GM10847 (cell line): Measurements from ENCODE around the gene CELSR1.

Experiments
- POLR2A ChIP-seq: IDR thresholded peaks from 2 replicates; pipeline ENCODE4 v1.6.1; 2011; ENCODE audit not compliant: insufficient read length; ENCODE audit errors: extremely low read depth

Gene CELSR1

GRCh38 chr22:46414704-46415103 lies 122.7 kb downstream of the CELSR1 start:
- TF ChIP-seq POLR2A, result no peak

GRCh38 chr22:46413725-46414379 lies 123.6 kb downstream of the CELSR1 start:
- TF ChIP-seq POLR2A, result no peak

DNA sequence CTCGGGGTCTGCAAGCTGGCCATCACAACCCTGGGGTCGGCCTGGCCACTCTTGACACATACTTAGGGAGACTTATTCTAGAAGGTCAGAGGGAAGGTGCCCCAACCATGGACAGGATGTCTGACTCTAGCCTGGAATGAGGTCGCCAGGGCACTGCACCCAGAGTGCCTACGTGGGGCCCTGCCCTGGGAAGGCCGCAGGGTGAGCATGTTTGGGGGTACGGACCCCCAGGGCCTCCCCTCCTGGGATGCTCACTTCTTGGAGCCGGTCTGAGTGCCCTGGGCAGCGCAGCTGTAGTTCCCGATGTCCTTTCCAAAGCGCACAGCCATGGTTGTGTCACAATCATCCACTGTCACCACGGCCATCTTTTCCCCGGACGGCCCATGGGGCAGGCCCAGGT lies 126.1 kb downstream of the CELSR1 start:
- TF ChIP-seq POLR2A, result no peak

DNA sequence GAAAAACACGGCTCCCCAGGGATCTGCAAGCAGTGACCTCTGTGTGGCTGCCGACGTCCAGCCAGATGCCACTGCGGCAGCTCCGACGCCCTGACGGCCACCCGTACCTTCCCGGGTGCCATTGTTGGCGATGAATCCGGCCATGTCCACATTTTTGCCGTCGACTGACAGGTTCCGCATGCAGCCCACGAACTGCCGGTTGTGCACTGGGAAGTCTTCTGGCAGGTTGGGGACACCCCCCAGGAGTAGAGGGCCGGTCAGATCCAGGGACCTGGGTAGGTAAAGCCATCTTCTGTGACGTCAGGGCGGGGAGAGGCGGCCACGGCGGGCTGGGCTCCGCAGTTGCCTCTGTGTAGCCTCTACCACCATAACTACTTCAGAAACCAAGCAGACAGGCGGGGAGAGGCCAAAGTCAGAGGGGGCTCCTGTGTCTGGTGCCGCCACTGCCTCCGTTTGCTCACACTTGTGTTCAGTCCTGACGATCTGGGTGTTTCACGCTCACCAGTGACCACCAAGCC lies 127.1 kb downstream of the CELSR1 start:
- TF ChIP-seq POLR2A, result no peak

- no peak for TF ChIP-seq POLR2A
These were observed 127.7 kb downstream of the CELSR1 start for GRCh38 chr22:46409631-46410210.

GRCh38 chr22:46408568-46409506 lies 128.6 kb downstream of the CELSR1 start:
- TF ChIP-seq POLR2A, result no peak

DNA sequence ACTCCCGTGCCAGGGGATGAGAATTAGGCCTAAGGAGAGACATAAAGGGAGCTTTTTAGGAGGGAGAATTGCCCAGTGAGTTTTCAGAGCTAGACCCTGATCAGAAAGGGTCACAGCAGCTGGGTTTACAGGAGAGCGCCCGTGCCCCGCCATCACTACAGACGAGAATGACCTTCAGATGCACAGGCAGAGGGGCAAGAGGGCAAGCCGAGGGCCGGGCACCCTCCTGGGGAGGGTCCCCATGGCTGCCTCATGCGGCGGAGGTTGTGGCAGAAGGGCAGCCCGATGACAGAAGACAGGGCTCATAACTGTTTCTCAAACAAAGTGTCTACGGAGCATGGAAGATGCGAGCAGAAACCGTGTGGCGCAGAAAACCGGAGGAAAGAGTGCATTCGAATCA lies 129.7 kb downstream of the CELSR1 start:
- no peak for TF ChIP-seq POLR2A

DNA sequence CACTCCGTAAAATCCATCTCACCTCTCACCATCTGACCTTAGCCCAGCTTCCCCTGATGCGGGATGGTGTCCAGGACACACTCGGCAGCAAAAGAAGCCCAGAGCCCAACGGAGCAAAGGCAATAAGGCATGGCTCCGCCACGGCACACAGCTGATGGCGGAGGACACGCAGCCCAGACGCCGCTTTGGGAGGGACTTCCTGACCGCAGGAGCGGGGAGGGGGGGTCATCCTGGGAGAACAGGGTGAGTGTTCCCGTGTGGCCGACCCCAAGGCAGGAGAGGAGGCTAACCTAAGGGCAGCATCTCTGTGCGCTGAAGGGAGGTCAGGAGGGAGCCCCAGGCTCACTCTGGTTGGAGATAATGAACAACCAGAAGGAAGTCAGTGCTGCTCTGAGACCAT lies 130.6 kb downstream of the CELSR1 start:
- TF ChIP-seq POLR2A, result no peak

GRCh38 chr22:46406349-46406748 lies 131.1 kb downstream of the CELSR1 start:
- no peak for TF ChIP-seq POLR2A

DNA sequence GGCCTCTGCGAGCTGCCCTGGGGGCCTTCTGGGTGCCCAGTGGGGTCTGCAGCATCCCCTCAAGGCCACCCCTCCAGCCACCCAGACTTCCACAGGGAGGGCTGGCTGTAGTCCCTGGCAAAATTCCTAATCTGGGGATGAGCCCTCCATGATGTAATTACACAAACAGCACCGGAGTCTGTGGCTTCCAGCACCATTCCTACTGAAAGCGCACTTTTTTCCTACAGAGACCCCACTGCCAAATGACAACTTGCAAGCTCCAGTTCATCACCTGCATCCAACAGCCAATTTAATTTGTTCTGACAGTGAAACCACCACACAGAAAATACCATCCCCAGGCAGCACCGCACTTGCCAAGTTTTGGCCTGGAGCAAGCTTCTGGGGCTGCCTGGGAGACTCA lies 131.5 kb downstream of the CELSR1 start:
- TF ChIP-seq POLR2A, result no peak

GRCh38 chr22:46402505-46402904 lies 134.9 kb downstream of the CELSR1 start:
- no peak for TF ChIP-seq POLR2A

DNA sequence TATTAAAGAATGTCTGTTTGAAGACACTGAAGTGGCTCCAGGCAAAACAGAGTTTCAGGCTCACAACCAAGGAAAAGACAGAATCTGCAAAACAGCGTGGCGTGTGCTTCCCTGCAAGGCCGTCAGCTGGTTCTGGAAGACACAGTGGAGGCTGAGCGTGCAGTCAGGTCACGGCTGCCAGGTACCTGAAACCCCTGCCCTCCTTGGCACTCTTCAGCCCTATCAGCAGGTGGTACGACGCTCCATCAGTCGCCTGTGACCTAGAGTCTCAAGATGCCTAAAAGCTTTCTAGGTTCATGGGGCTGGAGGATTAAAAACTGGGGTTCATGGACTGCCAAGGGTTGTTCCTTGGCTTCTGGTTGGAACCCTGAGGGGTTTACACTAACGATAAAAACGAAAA lies 136.1 kb downstream of the CELSR1 start:
- TF ChIP-seq POLR2A, result no peak

DNA sequence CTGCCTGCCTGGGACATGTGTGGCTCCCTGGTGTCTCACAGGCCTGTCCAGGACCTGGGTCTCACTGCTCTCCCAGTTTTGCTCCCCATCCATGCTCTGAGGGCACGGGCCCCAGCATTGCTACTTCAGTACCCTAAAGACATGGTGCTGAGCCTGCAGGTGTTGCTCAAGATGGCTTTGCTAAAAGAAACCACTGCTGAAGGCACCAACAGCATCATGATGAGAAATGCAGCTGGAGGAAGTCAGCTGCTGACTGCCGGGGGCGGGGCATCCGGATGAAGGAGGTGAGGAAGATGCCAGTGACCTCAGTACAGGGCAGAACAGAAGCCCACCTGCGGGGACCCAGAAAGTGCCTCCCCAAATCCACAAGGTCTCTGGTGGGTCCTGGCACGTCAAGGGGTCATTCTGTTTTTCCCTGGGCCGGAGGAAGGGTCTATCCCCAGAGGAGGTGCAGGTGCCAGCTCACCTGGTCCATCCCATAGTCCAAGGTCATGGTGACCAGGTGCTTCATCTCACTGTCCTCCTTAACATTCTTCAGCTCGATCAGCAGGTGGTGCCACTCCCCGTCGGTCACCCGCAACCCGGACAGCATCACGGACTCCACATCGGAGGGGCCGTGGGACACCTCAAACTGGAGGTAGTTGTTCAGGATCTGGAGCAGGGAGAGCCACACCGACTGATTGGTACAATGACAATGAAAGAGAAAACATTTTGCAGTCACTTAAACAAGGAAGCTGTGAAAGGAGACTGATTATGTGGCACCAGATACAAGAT lies 138.0 kb downstream of the CELSR1 start:
- TF ChIP-seq POLR2A, result no peak

GRCh38 chr22:46397951-46398350 lies 139.5 kb downstream of the CELSR1 start:
- TF ChIP-seq POLR2A, result no peak

GRCh38 chr22:46397514-46397913 lies 139.9 kb downstream of the CELSR1 start:
- no peak for TF ChIP-seq POLR2A
